ENCODE data around the gene FAM180A.
A peak's percentile ranks its signal among the peaks of the same experiment; 100 is the strongest.
"Not testable (repeated sequence)": the region's sequence is repeated elsewhere in the genome, so short reads cannot be mapped to it uniquely, and the experiment has no call there.

FAM180A gene

GRCh38 chr7:135697276-135698049 is 51.1 kb downstream of the FAM180A start:
- in situ Hi-C loops (cut with HindIII; ENCODE audit: low sequenced_read_pairs) = no loop called here
- no peak for DNase-seq (ENCODE audit: low read depth, low spot score)
- TF ChIP-seq CTCF (IDR thresholded peaks at IDR 0.05; ENCODE audit: low read depth, low read length) = no peak
- no peak overlapping the region for H3K4me3 ChIP-seq (ENCODE audit: low read depth, low read length)

DNA sequence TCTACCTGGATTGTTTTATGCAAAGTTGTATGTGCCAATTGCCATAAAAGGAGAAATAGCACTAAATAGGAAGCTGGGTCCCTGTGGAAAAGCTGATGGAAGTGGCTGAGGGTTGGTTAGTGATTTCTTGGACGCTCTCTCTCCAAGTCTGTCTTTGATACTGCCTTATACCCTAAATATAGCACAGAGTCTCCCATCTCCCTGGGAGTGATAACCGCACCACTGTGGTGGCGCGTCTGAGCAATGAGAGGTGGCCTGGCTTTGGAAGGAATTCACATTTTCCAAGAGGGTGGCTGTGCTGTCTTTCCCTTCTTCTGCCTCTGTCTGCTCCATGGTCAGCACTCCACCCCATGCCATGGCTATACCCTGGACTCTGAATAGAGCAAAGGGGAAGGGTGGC is 55.1 kb downstream of the FAM180A start:
- H3K4me3 ChIP-seq (ENCODE audit: low read depth, low read length) = no peak overlapping the region
- in situ Hi-C loops (cut with HindIII; ENCODE audit: low sequenced_read_pairs) = no loop called here
- DNase-seq (ENCODE audit: low read depth, low spot score) = no peak
- TF ChIP-seq CTCF (IDR thresholded peaks at IDR 0.05; ENCODE audit: low read depth, low read length) = no peak

- H3K4me3 ChIP-seq (ENCODE audit: low read depth, low read length); DNase-seq (ENCODE audit: low read depth, low spot score); in situ Hi-C loops (cut with HindIII; ENCODE audit: low sequenced_read_pairs): not testable (repeated sequence)
Measured at GRCh38 chr7:135692606-135693005, 56.0 kb downstream of the FAM180A start.

GRCh38 chr7:135692055-135692454 is 56.6 kb downstream of the FAM180A start:
- no peak overlapping the region for H3K4me3 ChIP-seq (ENCODE audit: low read depth, low read length)
- in situ Hi-C loops (cut with HindIII; ENCODE audit: low sequenced_read_pairs) = no loop called here
- no peak for TF ChIP-seq CTCF (IDR thresholded peaks at IDR 0.05; ENCODE audit: low read depth, low read length)
- peak; percentile 72 for DNase-seq (ENCODE audit: low read depth, low spot score)

- TF ChIP-seq CTCF (IDR thresholded peaks at IDR 0.05; ENCODE audit: low read depth, low read length) = no peak
- peak; percentile 75 for DNase-seq (ENCODE audit: low read depth, low spot score)
- no peak overlapping the region for H3K4me3 ChIP-seq (ENCODE audit: low read depth, low read length)
- in situ Hi-C loops (cut with HindIII; ENCODE audit: low sequenced_read_pairs) = no loop called here
Measured at GRCh38 chr7:135690566-135690965, 58.0 kb downstream of the FAM180A start.

GRCh38 chr7:135687466-135687865 is 61.1 kb downstream of the FAM180A start:
- DNase-seq (ENCODE audit: low read depth, low spot score) = no peak
- no peak for TF ChIP-seq CTCF (IDR thresholded peaks at IDR 0.05; ENCODE audit: low read depth, low read length)
- in situ Hi-C loops (cut with HindIII; ENCODE audit: low sequenced_read_pairs) = no loop called here
- H3K4me3 ChIP-seq (ENCODE audit: low read depth, low read length) = no peak overlapping the region

DNA sequence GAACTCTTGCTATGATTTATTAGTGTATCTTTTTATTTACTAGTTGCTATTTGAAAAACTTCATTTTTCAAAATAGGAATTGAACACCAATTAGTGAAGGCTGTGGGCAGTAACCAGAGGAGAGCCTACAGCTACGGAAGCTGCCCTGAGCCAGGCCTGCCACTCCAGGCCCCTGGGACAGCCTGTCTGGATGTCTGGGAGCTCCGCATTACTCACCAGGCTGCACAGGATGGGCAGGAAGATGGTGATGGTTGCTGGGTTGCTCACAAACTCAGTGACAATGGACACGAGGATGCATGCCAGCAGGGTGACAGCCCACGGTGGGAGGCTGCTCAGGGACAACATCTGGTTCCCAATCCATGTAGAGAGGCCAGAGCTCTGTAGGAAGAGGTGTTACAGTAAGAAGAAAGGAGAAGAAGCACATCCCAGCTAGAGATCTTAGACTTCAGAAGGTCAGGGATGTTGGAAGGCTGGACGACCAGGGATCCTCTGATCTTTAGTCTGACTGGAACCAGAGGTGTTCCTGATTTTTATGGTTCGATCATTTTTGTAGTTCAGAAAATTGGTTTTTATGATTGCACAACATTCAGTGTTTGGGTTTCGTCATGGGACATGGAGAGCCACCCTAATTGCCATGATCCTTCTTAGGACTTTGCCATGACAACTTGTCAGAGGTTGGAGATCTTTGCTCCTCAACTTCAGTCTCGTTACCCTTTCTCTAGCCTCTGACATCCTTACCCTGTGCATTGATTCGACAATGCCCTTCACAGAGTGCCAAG is 63.1 kb downstream of the FAM180A start:
- peak; percentile 27 for DNase-seq (ENCODE audit: low read depth, low spot score)
- TF ChIP-seq CTCF (IDR thresholded peaks at IDR 0.05; ENCODE audit: low read depth, low read length) = no peak
- H3K4me3 ChIP-seq (ENCODE audit: low read depth, low read length) = no peak overlapping the region
- in situ Hi-C loops (cut with HindIII; ENCODE audit: low sequenced_read_pairs) = no loop called here
